Measurements from ENCODE around the gene ABHD17B.

Gene ABHD17B

GRCh38 chr9:71819115-71819739 lies 91.8 kb downstream of the ABHD17B start:
- DNase-seq (ENCODE audit: low spot score) = peak; percentile 9

GRCh38 chr9:71816916-71817451 lies 94.0 kb downstream of the ABHD17B start:
- no peak for DNase-seq (ENCODE audit: low spot score)

All from hepatic stellate cell (primary cell).